ENCODE results near the gene KCTD21.

DNA sequence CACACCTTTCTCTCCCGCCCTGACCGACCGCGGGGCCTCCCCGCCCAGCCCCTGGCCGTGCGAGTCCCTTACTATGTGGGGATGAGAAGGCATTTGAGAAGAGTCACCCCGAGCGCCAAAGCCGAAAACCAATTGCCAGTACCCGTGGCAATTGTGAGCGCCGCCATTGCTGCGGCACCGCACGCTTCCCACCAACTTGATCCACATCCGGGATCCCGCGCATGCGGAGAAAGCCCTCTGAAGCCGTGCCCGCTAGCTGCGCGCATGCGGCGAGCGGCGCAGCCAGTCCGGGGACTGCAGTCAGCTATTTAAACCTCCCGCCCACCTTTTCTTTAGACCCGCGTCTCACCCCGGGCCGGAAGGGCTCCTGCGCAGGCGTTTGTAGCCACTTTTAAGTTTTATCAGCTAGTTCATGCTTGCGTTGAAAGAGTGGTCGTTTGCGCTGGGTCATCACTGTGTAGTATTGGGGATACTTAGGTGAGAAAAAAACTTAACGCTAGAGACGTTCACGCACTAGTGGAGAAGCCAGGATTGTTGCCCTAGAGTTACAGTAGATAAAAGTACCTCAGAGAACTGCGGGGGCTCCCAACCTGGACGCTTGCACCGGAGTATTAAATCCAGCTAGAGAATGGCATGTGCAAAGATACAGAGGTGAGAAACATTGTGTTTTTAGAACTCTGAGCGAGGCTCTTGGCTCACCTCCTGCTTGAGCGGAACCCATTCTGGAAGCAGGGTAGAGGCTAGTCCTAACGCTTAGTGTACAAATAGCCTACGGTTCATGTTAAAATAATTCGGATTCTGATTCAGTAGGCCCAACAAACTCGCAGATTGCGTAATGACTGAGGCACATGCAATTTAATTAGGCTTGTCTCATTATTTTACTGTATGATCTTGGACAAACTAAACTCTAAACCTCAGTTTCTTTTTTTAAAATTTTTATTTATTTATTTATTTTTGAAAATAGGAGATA is 48.7 kb downstream of the KCTD21 start, which contains the start of gene ALG8:
- TF ChIP-seq, protein P1, sequence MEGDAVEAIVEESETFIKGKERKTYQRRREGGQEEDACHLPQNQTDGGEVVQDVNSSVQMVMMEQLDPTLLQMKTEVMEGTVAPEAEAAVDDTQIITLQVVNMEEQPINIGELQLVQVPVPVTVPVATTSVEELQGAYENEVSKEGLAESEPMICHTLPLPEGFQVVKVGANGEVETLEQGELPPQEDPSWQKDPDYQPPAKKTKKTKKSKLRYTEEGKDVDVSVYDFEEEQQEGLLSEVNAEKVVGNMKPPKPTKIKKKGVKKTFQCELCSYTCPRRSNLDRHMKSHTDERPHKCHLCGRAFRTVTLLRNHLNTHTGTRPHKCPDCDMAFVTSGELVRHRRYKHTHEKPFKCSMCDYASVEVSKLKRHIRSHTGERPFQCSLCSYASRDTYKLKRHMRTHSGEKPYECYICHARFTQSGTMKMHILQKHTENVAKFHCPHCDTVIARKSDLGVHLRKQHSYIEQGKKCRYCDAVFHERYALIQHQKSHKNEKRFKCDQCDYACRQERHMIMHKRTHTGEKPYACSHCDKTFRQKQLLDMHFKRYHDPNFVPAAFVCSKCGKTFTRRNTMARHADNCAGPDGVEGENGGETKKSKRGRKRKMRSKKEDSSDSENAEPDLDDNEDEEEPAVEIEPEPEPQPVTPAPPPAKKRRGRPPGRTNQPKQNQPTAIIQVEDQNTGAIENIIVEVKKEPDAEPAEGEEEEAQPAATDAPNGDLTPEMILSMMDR (IDR thresholded peaks at IDR 0.05 in 2 of 3, conservative IDR thresholded peaks at IDR 0.05 in 1 of 3; ENCODE audit: control insufficient read depth in 2 of 3, extremely low read depth in 1 of 3, insufficient read depth in 1 of 3, low read depth in 3 of 3, low read length in 3 of 3): no peak
- TF ChIP-seq NR2C1 (IDR thresholded peaks at IDR 0.05): peak; percentile 94
- TF ChIP-seq YY1 (IDR thresholded peaks at IDR 0.05; ENCODE audit: low read depth, low read length): peak; percentile 99
- peak; percentile 91 for TF ChIP-seq TAF1 (IDR thresholded peaks at IDR 0.05; ENCODE audit: borderline replicate concordance, low read depth, low read length)
- TF ChIP-seq, protein P2, sequence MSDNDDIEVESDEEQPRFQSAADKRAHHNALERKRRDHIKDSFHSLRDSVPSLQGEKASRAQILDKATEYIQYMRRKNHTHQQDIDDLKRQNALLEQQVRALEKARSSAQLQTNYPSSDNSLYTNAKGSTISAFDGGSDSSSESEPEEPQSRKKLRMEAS (IDR thresholded peaks at IDR 0.05; ENCODE audit: low read depth, low read length): peak; percentile 98
- no peak; the same call in 1 of the 2 replicates for TF ChIP-seq JUNB (IDR thresholded peaks at IDR 0.05)
- TF ChIP-seq SUZ12 (IDR thresholded peaks at IDR 0.05; ENCODE audit: unreplicated experiment): no peak
- TF ChIP-seq POLR2A (IDR thresholded peaks at IDR 0.05; ENCODE audit: low read depth, low read length): peak; percentile 95
- TF ChIP-seq PAX5 (IDR thresholded peaks at IDR 0.05; ENCODE audit: borderline replicate concordance, low read depth, low read length): no peak
- TF ChIP-seq CBX5 (IDR thresholded peaks at IDR 0.05; ENCODE audit: low read depth): no peak
- TF ChIP-seq KLF5 (IDR thresholded peaks at IDR 0.05; ENCODE audit: partially characterized antibody): peak; percentile 76
- peak; percentile 54; the same call in 1 of the 2 replicates for TF ChIP-seq CREM (IDR thresholded peaks at IDR 0.05; ENCODE audit: low read depth)

Data from GM12878 (cell line).